Measurements from ENCODE around the gene CIAO2B. TPM values are rescaled to one million over a fixed set of nuclear protein-coding genes. Genes with fewer than 3 reads are reported as not detected.
A peak's percentile ranks its signal among the peaks of the same experiment; 100 is the strongest.
"Not testable (repeated sequence)": the region's sequence is repeated elsewhere in the genome, so short reads cannot be mapped to it uniquely, and the experiment has no call there.

The CIAO2B gene
- total RNA-seq, 1 donor from 2014 or later: 162 TPM

- H3K4me1 Mint-ChIP-seq (ENCODE audit: low read depth): no peaks in the 10 kb centered on the region
- intact Hi-C loops (cut with micrococcal nuclease): no loop called here
Observed at GRCh38 chr16:66968847-66969246, 34.6 kb upstream of the CIAO2B start.

GRCh38 chr16:66964049-66964448 is 29.8 kb upstream of the CIAO2B start:
- H3K4me3 Mint-ChIP-seq: no peak overlapping the region
- H3K27ac Mint-ChIP-seq: no peak overlapping the region
- H3K27me3 Mint-ChIP-seq (ENCODE audit: insufficient read depth): peaks cover 6% of the 10 kb centered on the region
- DNase-seq (ENCODE audit: low spot score): no peak
- peaks cover 28% of the 10 kb centered on the region for H3K4me1 Mint-ChIP-seq (ENCODE audit: low read depth)
- H3K9me3 Mint-ChIP-seq: no peaks in the 10 kb centered on the region
- intact Hi-C loops (cut with micrococcal nuclease): no loop called here
- peaks cover 1% of the 10 kb centered on the region for H3K36me3 Mint-ChIP-seq (ENCODE audit: low read depth)

More at GRCh38 chr16:66968847-66969246, 34.6 kb upstream of the CIAO2B start:
- Mint-ChIP-seq H3K27ac (no peak overlapping the region), H3K4me3 (no peak overlapping the region), H3K9me3 (no peaks in the 10 kb centered on the region), H3K27me3 (ENCODE audit: insufficient read depth) (peaks cover 3% of the 10 kb centered on the region), H3K36me3 (ENCODE audit: low read depth) (peaks cover 1% of the 10 kb centered on the region)
- no peak for DNase-seq (ENCODE audit: low spot score)

- DNase-seq (ENCODE audit: low spot score): no peak
- Mint-ChIP-seq H3K36me3 (ENCODE audit: low read depth) (no peaks in the 10 kb centered on the region), H3K9me3 (no peaks in the 10 kb centered on the region), H3K4me1 (ENCODE audit: low read depth) (peaks cover 45% of the 10 kb centered on the region), H3K27ac (peak overlapping the region; percentile 94), H3K4me3 (peak overlapping the region; percentile 82), H3K27me3 (ENCODE audit: insufficient read depth) (peaks cover 4% of the 10 kb centered on the region)
- intact Hi-C loops (cut with micrococcal nuclease): no loop called here
Observed at GRCh38 chr16:66961914-66962313, 27.7 kb upstream of the CIAO2B start.

GRCh38 chr16:66961065-66961744 is 27.0 kb upstream of the CIAO2B start, which contains the start of gene CES3:
Gene CES3, plus strand, starts transcription at chr16:66961266. Its CDS starts 42 bp downstream, at chr16:66961308.
- no peaks in the 10 kb centered on the region for H3K9me3 Mint-ChIP-seq
- intact Hi-C loops (cut with micrococcal nuclease): no loop called here
- H3K4me3 Mint-ChIP-seq: peak within 1 kb of the TSS; percentile 82
- peaks cover 4% of the 10 kb centered on the region for H3K27me3 Mint-ChIP-seq (ENCODE audit: insufficient read depth)
- H3K36me3 Mint-ChIP-seq (ENCODE audit: low read depth): no peaks in the 10 kb centered on the region
- DNase-seq (ENCODE audit: low spot score): peak; percentile 60
- H3K27ac Mint-ChIP-seq: peak within 1 kb of the TSS; percentile 94
- H3K4me1 Mint-ChIP-seq (ENCODE audit: low read depth): peaks cover 45% of the 10 kb centered on the region

- Mint-ChIP-seq H3K36me3 (ENCODE audit: low read depth) (no peaks in the 10 kb centered on the region), H3K4me3 (no peak overlapping the region), H3K4me1 (ENCODE audit: low read depth) (peaks cover 45% of the 10 kb centered on the region), H3K27me3 (ENCODE audit: insufficient read depth) (peaks cover 4% of the 10 kb centered on the region), H3K9me3 (no peaks in the 10 kb centered on the region), H3K27ac (no peak overlapping the region)
- intact Hi-C loops (cut with micrococcal nuclease): no loop called here
- DNase-seq (ENCODE audit: low spot score): no peak
Observed at GRCh38 chr16:66960270-66960669, 26.1 kb upstream of the CIAO2B start.

GRCh38 chr16:66959704-66960161 is 25.5 kb upstream of the CIAO2B start:
- H3K4me1 Mint-ChIP-seq (ENCODE audit: low read depth): peaks cover 45% of the 10 kb centered on the region
- peaks cover 4% of the 10 kb centered on the region for H3K27me3 Mint-ChIP-seq (ENCODE audit: insufficient read depth)
- H3K9me3 Mint-ChIP-seq: no peaks in the 10 kb centered on the region
- H3K36me3 Mint-ChIP-seq (ENCODE audit: low read depth): no peaks in the 10 kb centered on the region
- intact Hi-C loops (cut with micrococcal nuclease): no loop called here
- DNase-seq (ENCODE audit: low spot score): no peak
- no peak overlapping the region for H3K27ac Mint-ChIP-seq
- H3K4me3 Mint-ChIP-seq: no peak overlapping the region

- Mint-ChIP-seq H3K27ac (peak overlapping the region; percentile 8), H3K4me1 (ENCODE audit: low read depth) (peaks cover 46% of the 10 kb centered on the region), H3K36me3 (ENCODE audit: low read depth) (no peaks in the 10 kb centered on the region), H3K4me3 (no peak overlapping the region), H3K9me3 (no peaks in the 10 kb centered on the region), H3K27me3 (ENCODE audit: insufficient read depth) (peaks cover 4% of the 10 kb centered on the region)
- intact Hi-C loops (cut with micrococcal nuclease): no loop called here
- DNase-seq (ENCODE audit: low spot score): no peak
Observed at GRCh38 chr16:66958857-66959703, 24.9 kb upstream of the CIAO2B start.

- intact Hi-C loops (cut with micrococcal nuclease); H3K9me3 Mint-ChIP-seq; DNase-seq (ENCODE audit: low spot score); H3K4me3 Mint-ChIP-seq; H3K36me3 Mint-ChIP-seq (ENCODE audit: low read depth); H3K27ac Mint-ChIP-seq: not testable (repeated sequence)
- Mint-ChIP-seq H3K4me1 (ENCODE audit: low read depth) (peaks cover 37% of the 10 kb centered on the region), H3K27me3 (ENCODE audit: insufficient read depth) (peaks cover 12% of the 10 kb centered on the region)
Observed at GRCh38 chr16:66956154-66956457, 21.9 kb upstream of the CIAO2B start.

- DNase-seq (ENCODE audit: low spot score); H3K27ac Mint-ChIP-seq; H3K36me3 Mint-ChIP-seq (ENCODE audit: low read depth); H3K4me3 Mint-ChIP-seq; H3K9me3 Mint-ChIP-seq: not testable (repeated sequence)
- Mint-ChIP-seq H3K4me1 (ENCODE audit: low read depth) (peaks cover 35% of the 10 kb centered on the region), H3K27me3 (ENCODE audit: insufficient read depth) (peaks cover 12% of the 10 kb centered on the region)
- intact Hi-C loops (cut with micrococcal nuclease): loop anchor here (2.0 kb wide), 1 partner anchor 61 kb away; no protein-coding TSS in a partner anchor
Observed at GRCh38 chr16:66955363-66956153, 21.4 kb upstream of the CIAO2B start.

- H3K27ac Mint-ChIP-seq: peak overlapping the region; percentile 18
- peaks cover 30% of the 10 kb centered on the region for H3K4me1 Mint-ChIP-seq (ENCODE audit: low read depth)
- no peak overlapping the region for H3K4me3 Mint-ChIP-seq
- H3K9me3 Mint-ChIP-seq: peaks cover 8% of the 10 kb centered on the region
- H3K27me3 Mint-ChIP-seq (ENCODE audit: insufficient read depth): peaks cover 16% of the 10 kb centered on the region
- DNase-seq (ENCODE audit: low spot score): peak; percentile 71
- intact Hi-C loops (cut with micrococcal nuclease): loop anchor here (1.0 to 5.0 kb wide), 7 partner anchors 23 to 463 kb away; partner anchors contain the start of genes MATCAP1 and ZDHHC1
- H3K36me3 Mint-ChIP-seq (ENCODE audit: low read depth): no peaks in the 10 kb centered on the region
Observed at GRCh38 chr16:66954097-66954659, 20.0 kb upstream of the CIAO2B start.

GRCh38 chr16:66953462-66954096 is 19.4 kb upstream of the CIAO2B start:
- Mint-ChIP-seq H3K36me3 (ENCODE audit: low read depth) (no peaks in the 10 kb centered on the region), H3K4me3 (no peak overlapping the region), H3K27me3 (ENCODE audit: insufficient read depth) (peaks cover 20% of the 10 kb centered on the region), H3K27ac (peak overlapping the region; percentile 2), H3K9me3 (peaks cover 8% of the 10 kb centered on the region), H3K4me1 (ENCODE audit: low read depth) (peaks cover 25% of the 10 kb centered on the region)
- intact Hi-C loops (cut with micrococcal nuclease): loop anchor here (1.0 to 5.0 kb wide), 7 partner anchors 24 to 464 kb away; partner anchors contain the start of genes MATCAP1 and ZDHHC1
- no peak for DNase-seq (ENCODE audit: low spot score)
